Measurements from ENCODE around the gene PLCZ1.
"Not testable (repeated sequence)": the region's sequence is repeated elsewhere in the genome, so short reads cannot be mapped to it uniquely, and the experiment has no call there.

The PLCZ1 gene

GRCh38 chr12:18703321-18703720 lies 34.5 kb downstream of the PLCZ1 start:
- DNase-seq, result no peak

DNA sequence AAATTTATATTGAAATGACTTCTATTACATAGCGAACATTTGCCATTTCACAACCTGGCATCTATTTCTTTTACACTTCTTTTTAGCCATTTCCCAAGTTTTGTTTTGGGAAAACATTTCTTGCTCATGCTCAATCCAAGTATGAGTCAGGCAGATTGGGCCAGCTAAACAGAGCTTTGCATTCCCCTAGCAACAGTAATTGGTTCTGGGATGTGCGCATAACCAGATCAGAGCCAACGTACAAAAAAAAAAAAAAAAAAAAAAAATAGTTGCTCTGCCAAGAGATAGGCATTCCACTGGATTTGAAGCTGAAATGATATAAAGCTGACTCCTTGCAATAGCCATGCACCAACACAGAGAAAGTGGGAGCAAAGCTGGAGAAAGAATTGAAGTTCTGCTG lies 37.5 kb downstream of the PLCZ1 start:
- DNase-seq, result no peak

GRCh38 chr12:18696971-18697602 lies 40.7 kb downstream of the PLCZ1 start:
- no peak for DNase-seq

GRCh38 chr12:18693986-18694385 lies 43.8 kb downstream of the PLCZ1 start:
- DNase-seq, result not testable (repeated sequence)

- DNase-seq, result no peak
Measured at GRCh38 chr12:18690653-18691052, 47.2 kb downstream of the PLCZ1 start.

GRCh38 chr12:18689771-18690170 lies 48.0 kb downstream of the PLCZ1 start:
- no peak for DNase-seq

DNA sequence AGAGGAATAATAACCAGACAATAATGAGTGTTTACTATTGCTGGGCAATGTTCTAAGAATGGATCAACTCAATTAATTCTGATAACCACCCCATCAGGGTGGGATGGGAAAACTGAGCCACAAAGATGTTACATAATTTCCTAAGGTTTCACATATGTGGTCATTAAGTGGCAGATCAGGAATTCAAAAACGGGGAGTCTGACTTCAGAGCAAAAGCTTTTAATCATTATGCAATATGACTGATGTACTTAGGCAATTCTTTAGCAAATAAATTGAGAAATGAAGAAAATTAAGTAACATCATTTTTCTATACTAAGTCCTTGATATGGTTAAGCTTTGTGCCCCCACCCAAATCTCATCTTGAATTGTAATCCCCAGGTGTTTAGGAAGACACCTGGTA lies 53.4 kb downstream of the PLCZ1 start:
- no peak for DNase-seq

- DNase-seq, result no peak
Measured at GRCh38 chr12:18683327-18684013, 54.3 kb downstream of the PLCZ1 start.

GRCh38 chr12:18681818-18682217 lies 56.0 kb downstream of the PLCZ1 start:
- DNase-seq, result no peak

DNA sequence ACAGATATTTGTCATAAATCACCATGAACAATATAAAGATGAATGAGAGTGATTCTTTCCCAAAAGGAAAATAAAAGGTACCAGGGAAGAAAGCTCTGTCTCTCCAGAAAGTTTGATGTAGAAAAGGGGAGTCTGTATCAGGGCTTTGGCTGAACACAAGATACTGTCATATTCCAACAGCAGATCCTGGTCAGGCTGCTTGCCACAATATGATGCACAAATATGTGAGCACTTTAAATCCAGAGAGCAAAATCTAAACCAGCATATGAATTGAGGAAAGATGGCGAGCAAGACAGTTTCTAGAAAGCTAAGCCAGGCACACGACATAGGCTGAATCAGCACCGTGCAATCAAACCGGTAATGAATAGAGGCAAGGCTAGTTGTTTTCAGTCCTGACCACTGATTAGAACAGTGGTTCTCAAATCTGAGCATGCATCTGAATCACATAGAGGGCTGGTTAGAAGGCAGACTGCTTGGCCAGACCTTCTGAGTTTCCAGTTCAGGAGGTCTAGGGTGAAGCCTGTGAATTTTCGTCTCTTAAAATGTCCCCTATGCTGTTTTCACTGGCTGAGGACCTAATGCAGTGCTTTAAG lies 60.7 kb downstream of the PLCZ1 start:
- DNase-seq, result no peak

DNA sequence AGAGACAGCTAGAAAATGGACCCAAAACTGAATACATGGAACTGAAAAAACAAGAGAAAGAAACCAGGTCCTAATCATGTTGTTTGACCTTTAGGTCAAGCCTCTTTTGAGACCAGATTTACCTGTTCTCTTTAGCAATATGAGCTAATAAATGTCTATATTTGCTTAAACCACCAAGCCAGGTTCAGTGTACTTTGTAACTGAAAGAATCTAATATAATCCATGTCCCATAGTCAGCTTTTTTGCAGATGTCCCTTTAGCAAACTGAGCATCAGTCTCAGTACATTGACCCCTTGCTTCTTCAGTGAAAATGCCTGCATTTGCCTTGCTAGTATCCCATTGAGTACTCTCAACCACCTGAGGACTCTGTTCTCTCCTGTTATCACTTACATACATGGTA lies 61.7 kb downstream of the PLCZ1 start:
- DNase-seq, result no peak

GRCh38 chr12:18658829-18659228 lies 79.0 kb downstream of the PLCZ1 start:
- DNase-seq, result no peak

DNA sequence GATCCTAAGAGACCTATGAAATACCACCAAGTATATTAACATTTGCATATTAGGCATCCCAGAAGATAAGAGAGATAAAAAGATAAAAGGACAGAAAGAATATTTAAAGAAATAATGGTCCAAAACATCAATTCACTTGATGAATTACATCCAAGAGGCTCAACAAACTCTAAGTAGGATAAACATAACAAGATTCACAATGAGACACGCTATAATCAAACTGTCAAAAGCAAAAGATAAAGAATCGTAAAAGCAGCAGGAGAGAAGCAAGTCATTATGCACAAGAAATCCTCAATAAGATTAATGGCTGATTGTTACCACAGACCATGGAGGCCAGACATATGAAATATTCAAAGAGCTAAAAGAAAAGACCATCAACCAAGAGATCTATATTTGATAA lies 79.6 kb downstream of the PLCZ1 start:
- DNase-seq, result no peak

GRCh38 chr12:18655351-18655750 lies 82.5 kb downstream of the PLCZ1 start:
- DNase-seq, result no peak

GRCh38 chr12:18653465-18653864 lies 84.3 kb downstream of the PLCZ1 start:
- no peak for DNase-seq

DNA sequence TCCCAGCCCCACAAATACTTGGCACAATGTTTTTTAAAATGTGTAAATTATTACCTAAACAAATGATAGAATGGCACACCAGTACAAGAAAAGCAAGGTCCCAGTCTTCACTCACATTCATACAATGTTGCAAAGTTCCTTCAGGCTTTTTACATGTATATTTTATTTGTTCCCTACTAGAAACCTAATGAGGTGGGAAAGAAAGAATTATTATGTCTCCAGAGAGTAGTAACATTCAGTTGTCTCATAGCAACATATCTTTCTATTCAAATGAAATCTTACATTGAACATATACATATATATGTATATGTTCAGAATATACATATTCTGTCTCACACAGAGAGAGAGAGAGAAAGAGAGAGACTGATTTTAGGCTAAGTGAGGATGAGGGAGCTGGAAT lies 85.2 kb downstream of the PLCZ1 start:
- DNase-seq, result no peak

DNA sequence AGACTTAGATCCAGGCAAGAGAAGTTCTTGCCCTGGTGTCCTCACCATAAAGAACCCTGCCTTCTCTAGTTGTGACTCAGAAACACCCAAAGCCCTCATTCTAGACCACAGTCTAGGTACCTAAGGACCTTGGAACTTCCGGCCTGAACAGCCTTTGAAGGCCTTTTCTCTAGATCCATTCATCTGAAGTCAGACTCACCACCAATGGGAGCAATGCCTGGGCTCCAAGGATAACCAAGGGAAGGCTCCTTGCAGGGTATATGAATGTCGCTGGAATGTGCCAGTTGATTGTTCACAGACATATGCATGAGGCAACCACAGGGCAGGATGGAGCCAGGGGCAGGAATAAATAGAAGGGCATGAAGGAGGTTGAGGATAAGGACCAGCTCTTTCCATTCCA lies 86.3 kb downstream of the PLCZ1 start:
- no peak for DNase-seq

- DNase-seq, result no peak
Measured at GRCh38 chr12:18646286-18646890, 91.4 kb downstream of the PLCZ1 start.

GRCh38 chr12:18644564-18644963 lies 93.2 kb downstream of the PLCZ1 start:
- DNase-seq, result no peak

GRCh38 chr12:18643681-18644080 lies 94.1 kb downstream of the PLCZ1 start:
- no peak for DNase-seq

GRCh38 chr12:18640321-18640955 lies 97.4 kb downstream of the PLCZ1 start:
- no peak for DNase-seq

DNA sequence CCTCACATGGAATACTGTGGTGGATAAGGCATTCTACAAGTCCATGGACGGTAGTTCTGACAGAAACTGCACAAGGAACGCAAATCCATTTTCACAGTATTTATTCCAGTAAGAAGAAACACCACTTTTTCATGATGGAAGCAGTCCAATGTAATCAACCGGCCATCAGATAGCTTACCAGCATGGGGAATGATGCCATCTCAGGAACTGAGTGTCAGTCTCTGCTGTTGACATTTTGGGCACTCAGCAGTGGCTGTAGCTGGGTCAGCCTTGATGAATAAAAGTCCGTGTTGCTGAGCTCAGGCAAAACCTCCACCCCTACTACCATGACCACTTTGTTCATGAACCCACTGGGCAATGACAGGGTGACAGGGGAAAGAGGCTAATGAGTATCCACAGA lies 103.4 kb downstream of the PLCZ1 start:
- no peak for DNase-seq

All from cerebellar nuclear complex (tissue), 1 donor.